GM19397 (cell line): ENCODE results near the gene AP2A1.

Experiments used
- ATAC-seq: cut with Tn5 transposase; IDR thresholded peaks from one replicate; pipeline ENCODE4 v1.9.1; 2021; ENCODE audit warnings: mild to moderate bottlenecking, moderate library complexity; ENCODE audit not compliant: unreplicated experiment

AP2A1 gene

GRCh38 chr19:49854378-49855263 lies 87.8 kb downstream of the AP2A1 start:
- ATAC-seq, result no peak

DNA sequence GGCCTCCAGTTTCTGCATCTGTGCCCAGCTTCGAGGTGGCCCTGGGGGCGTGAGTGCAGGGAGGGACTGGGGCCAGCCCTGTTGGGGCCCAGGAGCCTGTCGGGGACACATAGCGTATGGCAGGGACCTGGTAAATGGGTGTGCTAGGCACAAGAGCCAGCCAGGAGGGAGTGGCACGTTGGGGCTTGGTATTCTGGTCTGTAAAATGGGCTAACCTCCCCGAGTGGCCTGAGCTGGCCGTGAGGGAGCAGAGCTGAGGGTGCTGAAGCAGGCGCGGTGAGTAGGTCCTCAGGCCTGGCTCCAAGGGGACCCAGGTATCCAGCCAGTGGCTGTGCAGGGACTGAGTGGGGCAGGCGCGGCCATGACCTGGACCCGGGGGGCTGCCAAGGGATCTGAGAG lies 88.5 kb downstream of the AP2A1 start:
- ATAC-seq, result no peak

- ATAC-seq, result no peak
Observed at GRCh38 chr19:49855676-49856573, 89.1 kb downstream of the AP2A1 start.

DNA sequence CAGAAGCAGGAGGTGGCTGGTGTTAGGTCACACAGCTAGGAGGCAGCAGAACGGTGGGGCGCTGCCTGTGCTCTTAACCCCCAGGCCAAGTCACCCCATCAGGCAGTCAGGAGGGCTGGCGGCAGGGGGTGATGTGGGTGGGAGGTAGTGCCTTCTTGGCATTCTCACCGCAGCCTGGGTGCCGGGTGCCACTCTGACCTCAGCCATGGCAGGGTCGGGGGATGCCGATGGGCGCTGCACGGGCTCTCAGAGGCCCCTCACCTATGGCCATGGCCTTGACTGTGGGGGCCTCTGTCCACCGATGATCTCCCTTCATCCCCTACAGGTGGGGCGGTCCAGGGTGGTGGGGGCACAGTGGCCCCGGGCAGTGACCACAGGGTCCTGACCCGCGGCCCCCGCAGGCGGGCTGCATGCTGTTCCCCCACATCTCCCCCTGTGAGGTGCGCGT lies 89.8 kb downstream of the AP2A1 start:
- ATAC-seq, result no peak
